ENCODE measurements around the gene RPF1. TPM values are rescaled to one million over a fixed set of nuclear protein-coding genes. Genes with fewer than 3 reads are reported as not detected.

Gene RPF1
- total and polyA plus RNA-seq, 2 of the 8 experiments (the other 6 are each of a cell fraction or from before 2014, with no cell fraction given): 18.7 to 41.8 TPM

GRCh38 chr1:84510165-84510564 is 31.1 kb downstream of the RPF1 start:
- WGBS, 2 experiments (ENCODE audit: extremely low coverage in 1 of 2, insufficient coverage in 1 of 2, insufficient read length in 1 of 2, insufficient replicate concordance in 2 of 2, low coverage in 1 of 2, low lambda C conversion rate in 2 of 2, missing lambda C conversion rate in 1 of 2): 73% methylated on average over 2 of the region's 2 CpGs; no CpG with 5 or more reads in 1 of the 2 experiments
- Histone ChIP-seq H2AFZ (ENCODE audit: low read length) (no peak overlapping the region), H3K27me3 (replicated peaks in 1 of 4; ENCODE audit: control insufficient read depth in 3 of 4, extremely low read depth in 1 of 4, insufficient read depth in 3 of 4, low read length in 3 of 4) (no peaks in the 10 kb centered on the region), H3K23ac (ENCODE audit: insufficient read length) (no peak overlapping the region), H3K18ac (ENCODE audit: extremely low read depth, low read length) (no peak overlapping the region), H3K36me3 (ENCODE audit: control insufficient read depth in 2 of 4, insufficient read depth in 4 of 4, low read length in 3 of 4) (no peaks in the 10 kb centered on the region), H3K79me1 (ENCODE audit: low read depth, low read length) (no peaks in the 10 kb centered on the region), H2BK20ac (ENCODE audit: low read length) (no peak overlapping the region), H2BK120ac (replicated peaks; ENCODE audit: low read depth, low read length) (no peak overlapping the region), H3K27ac (ENCODE audit: low read depth, low read length) (no peak overlapping the region), H4K91ac (replicated peaks; ENCODE audit: insufficient read length, low read length) (no peak overlapping the region), H4K20me1 (replicated peaks in 1 of 2; ENCODE audit: control insufficient read depth in 1 of 2, insufficient read depth in 2 of 2, low read length in 2 of 2) (peaks cover 0 to 1% of the 10 kb centered on the region in 2 experiments), H3K4ac (replicated peaks; ENCODE audit: insufficient read length, low read depth, low read length) (no peak overlapping the region), H3K4me1 (replicated peaks in 1 of 4; ENCODE audit: control insufficient read depth in 3 of 4, insufficient read depth in 4 of 4, low read length in 3 of 4) (peaks cover 0 to 2% (median 0%) of the 10 kb centered on the region in 4 experiments; a peak in 4 of 7 replicates), H2BK5ac (ENCODE audit: low read depth, low read length) (no peak overlapping the region), H3K79me2 (ENCODE audit: control insufficient read depth in 1 of 2, insufficient read depth in 2 of 2, low read length in 2 of 2) (peaks cover 0 to 4% of the 10 kb centered on the region in 2 experiments; a peak in 2 of 4 replicates), H3K9ac (replicated peaks in 1 of 4; ENCODE audit: extremely low read depth in 1 of 4, low read depth in 3 of 4, low read length in 3 of 4) (no peak overlapping the region), H3K23me2 (ENCODE audit: low read depth, low read length) (peaks cover 4% of the 10 kb centered on the region; the same call in 1 of the 2 replicates), H3K4me2 (ENCODE audit: insufficient read depth in 1 of 2, low read depth in 2 of 2, low read length in 2 of 2) (no peak overlapping the region), H3K4me3 (ENCODE audit: extremely low read depth in 1 of 4, insufficient read depth in 2 of 4, low read depth in 3 of 4, low read length in 4 of 4) (no peak overlapping the region), H3K9me3 (ENCODE audit: insufficient read depth in 2 of 2, low read depth in 1 of 2, low read length in 1 of 2) (no peaks in the 10 kb centered on the region), H2BK12ac (ENCODE audit: low read depth, low read length) (no peak overlapping the region), H3K56ac (replicated peaks; ENCODE audit: insufficient read length, low read depth, low read length) (no peak overlapping the region), H4K8ac (ENCODE audit: extremely low read depth, insufficient read depth, low read length) (no peak overlapping the region), H3K14ac (ENCODE audit: insufficient read length) (no peak overlapping the region), H4K5ac (ENCODE audit: insufficient read length, low read depth, low read length) (no peak overlapping the region), H2BK15ac (ENCODE audit: low read length) (no peak overlapping the region), H2AK5ac (ENCODE audit: low read depth, low read length) (no peak overlapping the region)
- DNase-seq (ENCODE audit: low read depth in 1 of 2, low spot score in 2 of 2): no peak
- ChIA-PET CTCF (ENCODE audit: partially characterized antibody) (interaction anchor here (1.0 kb wide), 1 partner anchor 32 kb away, joined by 4 read pairs; no protein-coding TSS in a partner anchor), POLR2A (ENCODE audit: partially characterized antibody) (no interaction called here)
- no peak for FAIRE-seq
- 0 out of 2 replicates have a peak, but pooled peaks have one; percentile 22 for TF ChIP-seq MAFK (IDR thresholded peaks at IDR 0.05; ENCODE audit: low read depth, low read length)
- TF ChIP-seq BRCA1 (IDR thresholded peaks at IDR 0.05; ENCODE audit: low read depth, low read length): no peak
